Glutamatergic neuron (in vitro differentiated cells): ENCODE measurements around the gene RUNX3. TPM values are rescaled to one million over a fixed set of nuclear protein-coding genes. Genes with fewer than 3 reads are reported as not detected.

Source experiments
- DNase-seq: peaks from one replicate; pipeline ENCODE4 v3.0.0; 2022
- H3K27ac Mint-ChIP-seq: one replicate; pipeline ENCODE4 v1.8.0; 2020; ENCODE audit warnings: mild to moderate bottlenecking, mixed read lengths, inconsistent platforms; ENCODE audit not compliant: unreplicated experiment
- H3K27me3 Mint-ChIP-seq: one replicate; pipeline ENCODE4 v1.8.0; 2020; ENCODE audit warnings: mild to moderate bottlenecking, moderate library complexity, mixed read lengths, inconsistent platforms; ENCODE audit not compliant: unreplicated experiment
- H3K36me3 Mint-ChIP-seq: one replicate; pipeline ENCODE4 v1.8.0; 2020; ENCODE audit warnings: mild to moderate bottlenecking, mixed read lengths, inconsistent platforms; ENCODE audit not compliant: unreplicated experiment
- H3K4me1 Mint-ChIP-seq: one replicate; pipeline ENCODE4 v1.8.0; 2020; ENCODE audit warnings: mild to moderate bottlenecking, low read depth, mixed read lengths, inconsistent platforms; ENCODE audit not compliant: unreplicated experiment
- H3K4me3 Mint-ChIP-seq: one replicate; pipeline ENCODE4 v1.8.0; 2020; ENCODE audit warnings: mild to moderate bottlenecking, mixed read lengths, inconsistent platforms; ENCODE audit not compliant: unreplicated experiment
- H3K9me3 Mint-ChIP-seq: one replicate; pipeline ENCODE4 v1.8.0; 2020; ENCODE audit warnings: mild to moderate bottlenecking, moderate library complexity, mixed read lengths, inconsistent platforms; ENCODE audit not compliant: unreplicated experiment
- total RNA-seq: library from RNA; stranded (reverse); fragmentation: NEBNext Ultra II Directional; extraction: Animal tissue kit (Norgen Biotek cat#: 25700); gene quantifications from one replicate; pipeline ENCODE4 v1.2.1, GENCODE V29; 2021; ENCODE audit not compliant: unreplicated experiment
- TF ChIP-seq, protein P1 (sequence below): fragments of 200-600 bp; sonication (generic); IDR thresholded peaks from one replicate; pipeline ENCODE4 v1.5.0; 2021; ENCODE audit not compliant: partially characterized antibody, unreplicated experiment

Gene RUNX3
- total RNA-seq, 1 donor from 2014 or later = 0.15 TPM

DNA sequence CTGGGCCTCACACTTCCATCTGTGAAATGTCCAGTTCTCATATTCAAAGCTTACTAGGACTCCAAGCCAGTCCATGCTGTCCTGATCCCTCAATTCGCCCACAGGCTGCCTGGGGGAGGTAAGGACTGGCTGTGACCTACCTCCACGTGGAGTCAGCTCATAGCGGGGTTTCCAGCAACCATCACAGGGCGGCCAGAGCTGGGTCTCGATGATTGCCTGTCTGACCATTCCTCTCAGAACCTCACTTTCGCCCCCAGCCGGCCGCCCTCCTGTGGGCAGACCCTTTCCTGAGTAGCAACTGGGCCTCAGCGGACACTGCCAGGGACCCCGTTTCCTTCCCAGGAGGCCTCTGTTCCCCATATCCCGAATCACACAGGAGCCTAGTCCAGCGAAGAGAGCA lies 3.4 kb upstream of the RUNX3 start:
- no peaks in the 10 kb centered on the region for H3K36me3 Mint-ChIP-seq
- no peaks in the 10 kb centered on the region for H3K4me1 Mint-ChIP-seq
- peaks cover 28% of the 10 kb centered on the region for H3K27me3 Mint-ChIP-seq
- H3K9me3 Mint-ChIP-seq = peaks cover 7% of the 10 kb centered on the region
- no peak overlapping the region for H3K4me3 Mint-ChIP-seq
- DNase-seq = no peak
- TF ChIP-seq, protein P1, sequence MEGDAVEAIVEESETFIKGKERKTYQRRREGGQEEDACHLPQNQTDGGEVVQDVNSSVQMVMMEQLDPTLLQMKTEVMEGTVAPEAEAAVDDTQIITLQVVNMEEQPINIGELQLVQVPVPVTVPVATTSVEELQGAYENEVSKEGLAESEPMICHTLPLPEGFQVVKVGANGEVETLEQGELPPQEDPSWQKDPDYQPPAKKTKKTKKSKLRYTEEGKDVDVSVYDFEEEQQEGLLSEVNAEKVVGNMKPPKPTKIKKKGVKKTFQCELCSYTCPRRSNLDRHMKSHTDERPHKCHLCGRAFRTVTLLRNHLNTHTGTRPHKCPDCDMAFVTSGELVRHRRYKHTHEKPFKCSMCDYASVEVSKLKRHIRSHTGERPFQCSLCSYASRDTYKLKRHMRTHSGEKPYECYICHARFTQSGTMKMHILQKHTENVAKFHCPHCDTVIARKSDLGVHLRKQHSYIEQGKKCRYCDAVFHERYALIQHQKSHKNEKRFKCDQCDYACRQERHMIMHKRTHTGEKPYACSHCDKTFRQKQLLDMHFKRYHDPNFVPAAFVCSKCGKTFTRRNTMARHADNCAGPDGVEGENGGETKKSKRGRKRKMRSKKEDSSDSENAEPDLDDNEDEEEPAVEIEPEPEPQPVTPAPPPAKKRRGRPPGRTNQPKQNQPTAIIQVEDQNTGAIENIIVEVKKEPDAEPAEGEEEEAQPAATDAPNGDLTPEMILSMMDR = no peak
- H3K27ac Mint-ChIP-seq = no peak overlapping the region

DNA sequence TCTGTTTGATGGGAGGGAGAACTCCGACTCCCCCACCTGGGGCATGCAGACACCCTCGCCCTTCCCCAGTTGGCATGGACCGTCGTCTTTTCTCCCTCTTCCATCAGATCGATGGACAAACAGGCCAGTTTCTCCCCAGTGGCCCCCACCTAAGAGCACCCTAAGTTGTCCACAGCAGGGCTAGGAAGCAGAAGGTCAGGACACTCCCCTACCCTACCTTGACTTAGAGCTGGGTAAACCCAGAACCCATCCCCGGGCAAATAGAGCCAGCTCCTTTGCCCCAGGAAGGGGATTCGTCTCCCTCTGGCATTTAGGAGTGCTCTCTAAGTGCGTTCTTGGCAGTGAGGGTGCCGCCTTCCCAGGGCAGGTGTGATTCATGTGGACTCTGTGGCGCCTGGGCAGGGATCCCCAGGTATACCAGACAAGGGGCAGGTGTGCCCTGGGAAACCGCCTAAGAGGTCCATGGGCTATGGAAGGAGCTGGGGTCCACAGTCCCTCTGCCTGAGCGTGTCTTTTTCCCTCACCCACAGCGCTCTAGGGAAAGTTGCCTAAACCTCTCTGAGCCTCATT lies 2.7 kb upstream of the RUNX3 start:
- TF ChIP-seq, protein P1 = no peak

DNA sequence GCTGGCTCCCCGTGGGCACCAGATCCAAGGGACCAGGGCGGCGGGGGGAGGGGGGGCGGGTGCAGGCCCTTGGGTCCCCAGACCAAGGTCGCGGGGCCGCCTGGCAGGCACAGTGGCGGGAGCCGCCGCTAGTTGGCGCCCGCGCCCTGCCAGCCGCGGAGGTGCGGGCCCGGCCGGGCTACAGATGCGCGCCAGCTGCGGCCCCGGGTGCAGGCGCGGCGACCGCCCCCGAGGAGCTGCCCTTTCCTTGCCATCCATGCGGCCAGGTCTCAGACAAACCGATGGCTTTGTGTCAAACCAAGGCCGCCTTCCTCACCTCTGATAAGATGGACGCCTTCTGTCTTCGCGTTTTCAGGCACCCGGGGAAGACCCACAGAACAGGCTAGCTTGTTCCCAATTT lies 2.2 kb upstream of the RUNX3 start:
- H3K4me1 Mint-ChIP-seq = no peaks in the 10 kb centered on the region

More for the DNA sequence above, 2.7 kb upstream of the RUNX3 start:
- H3K27ac Mint-ChIP-seq = no peak overlapping the region
- H3K4me1 Mint-ChIP-seq = no peaks in the 10 kb centered on the region
- H3K27me3 Mint-ChIP-seq = peaks cover 30% of the 10 kb centered on the region
- no peaks in the 10 kb centered on the region for H3K36me3 Mint-ChIP-seq
- DNase-seq = no peak
- H3K4me3 Mint-ChIP-seq = peak overlapping the region; percentile 70
- H3K9me3 Mint-ChIP-seq = peaks cover 7% of the 10 kb centered on the region

DNA sequence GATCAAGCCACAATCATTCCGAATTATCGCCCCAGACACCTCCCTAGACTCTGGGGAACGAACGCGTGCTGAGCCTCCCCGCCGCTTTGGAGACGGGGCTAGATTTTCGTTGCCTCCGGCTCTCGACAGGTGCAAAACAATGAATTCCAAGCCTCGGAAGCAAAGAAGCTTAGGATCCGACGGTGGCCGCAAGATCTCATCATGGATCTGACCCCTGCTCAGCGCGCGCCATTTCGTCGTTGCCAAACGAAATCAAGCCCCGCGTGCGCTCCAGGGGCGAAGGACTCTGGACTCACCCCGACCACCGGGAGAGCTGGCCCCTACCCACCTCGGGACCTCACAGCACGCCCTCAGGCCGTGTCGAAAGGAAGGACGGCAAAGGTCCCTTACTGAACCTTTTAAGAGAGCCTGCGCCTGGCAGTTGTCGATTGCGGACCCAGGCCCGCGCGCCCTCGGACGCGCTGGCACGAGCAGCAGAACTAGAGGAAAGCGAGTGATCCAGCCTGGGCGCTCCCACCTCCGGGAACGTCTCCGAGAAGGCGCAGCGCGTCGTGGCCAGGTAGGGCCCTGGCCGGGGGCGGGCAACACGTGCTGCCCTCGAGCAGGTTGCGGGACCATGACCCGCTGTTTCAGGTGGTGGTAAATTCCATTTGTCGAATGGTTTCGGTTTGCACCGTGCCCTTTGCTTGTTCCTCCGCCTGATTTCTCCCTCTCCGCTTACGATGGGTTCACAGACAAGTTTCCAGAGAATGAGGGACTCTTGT lies 1.6 kb upstream of the RUNX3 start:
- Mint-ChIP-seq H3K27ac (no peak overlapping the region), H3K9me3 (peaks cover 7% of the 10 kb centered on the region), H3K36me3 (no peaks in the 10 kb centered on the region), H3K4me1 (no peaks in the 10 kb centered on the region), H3K27me3 (peaks cover 34% of the 10 kb centered on the region), H3K4me3 (no peak overlapping the region)
- TF ChIP-seq, protein P1 = no peak
- DNase-seq = no peak

More for the DNA sequence above, 2.2 kb upstream of the RUNX3 start:
- Mint-ChIP-seq H3K27ac (no peak overlapping the region), H3K27me3 (peaks cover 34% of the 10 kb centered on the region), H3K36me3 (no peaks in the 10 kb centered on the region), H3K4me3 (peak overlapping the region; percentile 70), H3K9me3 (peaks cover 7% of the 10 kb centered on the region)
- peak; percentile 80 for DNase-seq
- TF ChIP-seq, protein P1 = peak; percentile 91

DNA sequence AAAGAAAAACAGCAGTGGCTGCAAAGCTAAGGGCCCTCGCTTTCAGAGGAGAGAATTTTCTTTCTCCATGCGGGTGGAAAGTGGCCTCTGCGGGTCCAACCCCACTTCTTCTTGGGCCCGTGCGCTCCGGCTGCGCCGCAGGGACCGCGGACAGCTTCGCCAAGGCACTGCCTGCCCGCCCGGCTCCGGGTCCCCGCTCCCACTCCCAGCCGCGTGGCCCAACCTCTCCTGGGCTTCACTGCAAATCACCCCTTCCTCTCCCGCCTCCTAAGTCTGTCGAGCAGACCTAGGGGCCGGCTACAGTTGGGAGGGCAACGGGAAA lies 1.0 kb upstream of the RUNX3 start:
- H3K36me3 Mint-ChIP-seq = no peaks in the 10 kb centered on the region
- no peaks in the 10 kb centered on the region for H3K4me1 Mint-ChIP-seq
- DNase-seq = peak; percentile 40
- peaks cover 34% of the 10 kb centered on the region for H3K27me3 Mint-ChIP-seq
- H3K27ac Mint-ChIP-seq = no peak overlapping the region
- TF ChIP-seq, protein P1 = no peak
- H3K4me3 Mint-ChIP-seq = no peak overlapping the region
- peaks cover 9% of the 10 kb centered on the region for H3K9me3 Mint-ChIP-seq
